ENCODE data around the gene TNFAIP6. TPM values are rescaled to one million over a fixed set of nuclear protein-coding genes. Genes with fewer than 3 reads are reported as not detected.

TNFAIP6 gene
- total and polyA plus RNA-seq, 2 of the 8 experiments (the other 6 are each of a cell fraction or from before 2014, with no cell fraction given): 1.1 to 2.0 TPM

- Histone ChIP-seq H3K9ac (replicated peaks in 1 of 4; ENCODE audit: extremely low read depth in 1 of 4, low read depth in 3 of 4, low read length in 3 of 4) (no peak overlapping the region), H3K27me3 (replicated peaks in 1 of 4; ENCODE audit: control insufficient read depth in 3 of 4, extremely low read depth in 1 of 4, insufficient read depth in 3 of 4, low read length in 3 of 4) (no peaks in the 10 kb centered on the region), H3K36me3 (ENCODE audit: control insufficient read depth in 2 of 4, insufficient read depth in 4 of 4, low read length in 3 of 4) (no peaks in the 10 kb centered on the region), H3K4me1 (replicated peaks in 1 of 4; ENCODE audit: control insufficient read depth in 3 of 4, insufficient read depth in 4 of 4, low read length in 3 of 4) (peaks cover 0 to 4% (median 2%) of the 10 kb centered on the region in 4 experiments; a peak in 3 of 7 replicates), H2AFZ (ENCODE audit: low read length) (peak overlapping the region; percentile 94), H3K14ac (ENCODE audit: insufficient read length) (no peak overlapping the region), H4K8ac (ENCODE audit: extremely low read depth, insufficient read depth, low read length) (peak overlapping the region; percentile 71), H3K23ac (ENCODE audit: insufficient read length) (no peak overlapping the region), H2BK12ac (ENCODE audit: low read depth, low read length) (no peak overlapping the region), H4K91ac (replicated peaks; ENCODE audit: insufficient read length, low read length) (no peak overlapping the region), H3K79me1 (ENCODE audit: low read depth, low read length) (no peaks in the 10 kb centered on the region), H4K20me1 (replicated peaks in 1 of 2; ENCODE audit: control insufficient read depth in 1 of 2, insufficient read depth in 2 of 2, low read length in 2 of 2) (no peaks in the 10 kb centered on the region), H3K4me2 (ENCODE audit: insufficient read depth in 1 of 2, low read depth in 2 of 2, low read length in 2 of 2) (no peak overlapping the region), H3K79me2 (ENCODE audit: control insufficient read depth in 1 of 2, insufficient read depth in 2 of 2, low read length in 2 of 2) (no peaks in the 10 kb centered on the region), H2AK5ac (ENCODE audit: low read depth, low read length) (no peak overlapping the region), H3K4me3 (ENCODE audit: extremely low read depth in 1 of 4, insufficient read depth in 2 of 4, low read depth in 3 of 4, low read length in 4 of 4) (no peak overlapping the region), H3K9me3 (ENCODE audit: insufficient read depth in 2 of 2, low read depth in 1 of 2, low read length in 1 of 2) (peaks cover 0 to under 1% of the 10 kb centered on the region in 2 experiments; a peak in 1 of 4 replicates), H2BK120ac (replicated peaks; ENCODE audit: low read depth, low read length) (peak overlapping the region; percentile 87), H3K56ac (replicated peaks; ENCODE audit: insufficient read length, low read depth, low read length) (no peak overlapping the region), H2BK15ac (ENCODE audit: low read length) (no peak overlapping the region), H3K4ac (replicated peaks; ENCODE audit: insufficient read length, low read depth, low read length) (no peak overlapping the region), H4K5ac (ENCODE audit: insufficient read length, low read depth, low read length) (no peak overlapping the region), H3K23me2 (ENCODE audit: low read depth, low read length) (no peaks in the 10 kb centered on the region), H3K27ac (ENCODE audit: low read depth, low read length) (no peak overlapping the region; the same call in 1 of the 2 replicates), H3K18ac (ENCODE audit: extremely low read depth, low read length) (peak overlapping the region; percentile 15; the same call in 1 of the 2 replicates), H2BK20ac (ENCODE audit: low read length) (peak overlapping the region; percentile 9; the same call in 1 of the 2 replicates), H2BK5ac (ENCODE audit: low read depth, low read length) (no peak overlapping the region)
- ChIA-PET POLR2A (ENCODE audit: partially characterized antibody) (no interaction called here), CTCF (ENCODE audit: partially characterized antibody) (interaction anchor here (0.6 kb wide), 1 partner anchor 61 kb away, joined by 4 read pairs; no protein-coding TSS in a partner anchor)
- FAIRE-seq (no peak), DNase-seq (ENCODE audit: low read depth in 1 of 2, low spot score in 2 of 2) (no peak)
- 88% methylated on average over 7 of the region's 7 CpGs; no CpG with 5 or more reads in 1 of the 2 experiments for WGBS, 2 experiments (ENCODE audit: extremely low coverage in 1 of 2, insufficient coverage in 1 of 2, insufficient read length in 1 of 2, insufficient replicate concordance in 2 of 2, low coverage in 1 of 2, low lambda C conversion rate in 2 of 2, missing lambda C conversion rate in 1 of 2)
- TF ChIP-seq CEBPB (IDR thresholded peaks at IDR 0.05; ENCODE audit: low read depth, low read length): no peak
- no peak for TF ChIP-seq MAX (IDR thresholded peaks at IDR 0.05)
- TF ChIP-seq SIX5 (IDR thresholded peaks at IDR 0.05; ENCODE audit: low read depth, low read length): no peak
- TF ChIP-seq CHD1 (IDR thresholded peaks at IDR 0.05; ENCODE audit: low read depth, low read length): no peak
- TF ChIP-seq SRF (IDR thresholded peaks at IDR 0.05; ENCODE audit: low read depth, low read length): no peak
- no peak for TF ChIP-seq KDM4A (IDR thresholded peaks at IDR 0.05; ENCODE audit: low read depth, low read length, severe bottlenecking)
- no peak for TF ChIP-seq CBX5 (IDR thresholded peaks at IDR 0.05; ENCODE audit: low read depth, low read length)
- no peak for TF ChIP-seq NANOG (IDR thresholded peaks at IDR 0.05; ENCODE audit: insufficient read depth, low read depth, low read length, poor library complexity, severe bottlenecking)
- TF ChIP-seq GTF2F1 (IDR thresholded peaks at IDR 0.05; ENCODE audit: borderline replicate concordance, low read depth, low read length): no peak
- no peak for TF ChIP-seq CHD2 (IDR thresholded peaks at IDR 0.05; ENCODE audit: low read length)
- no peak for TF ChIP-seq RAD21 (IDR thresholded peaks at IDR 0.05 in 1 of 2, conservative IDR thresholded peaks at IDR 0.05 in 1 of 2; ENCODE audit: low read depth in 2 of 2, low read length in 2 of 2)
- no peak for TF ChIP-seq JUND (IDR thresholded peaks at IDR 0.05; ENCODE audit: low read length)
- no peak for TF ChIP-seq YY1 (IDR thresholded peaks at IDR 0.05; ENCODE audit: low read depth, low read length)
- no peak for TF ChIP-seq TAF7 (optimal IDR thresholded peaks at IDR 0.05; ENCODE audit: borderline replicate concordance, low read depth, low read length)
Measured at GRCh38 chr2:151315381-151315903, 42.0 kb upstream of the TNFAIP6 start.

Data from H1 (cell line).